ENCODE results near the gene PPP2R3A. TPM values are rescaled to one million over a fixed set of nuclear protein-coding genes. Genes with fewer than 3 reads are reported as not detected.
"Not testable (repeated sequence)": the region's sequence is repeated elsewhere in the genome, so short reads cannot be mapped to it uniquely, and the experiment has no call there.

Gene PPP2R3A
- polyA plus RNA-seq, 1 experiment: 7.4 TPM

- no peak for DNase-seq (ENCODE audit: low read depth)
- Histone ChIP-seq H3K27me3 (ENCODE audit: control insufficient read depth, insufficient read depth, low read length) (no peaks in the 10 kb centered on the region), H3K36me3 (ENCODE audit: control insufficient read depth, insufficient read depth, low read length) (no peaks in the 10 kb centered on the region), H3K4me3 (ENCODE audit: low read depth, low read length) (no peak overlapping the region)
- ChIA-PET POLR2A (no interaction called here), CTCF (interaction anchor here (1.2 kb wide), 1 partner anchor 15 kb away, joined by 3 read pairs; no protein-coding TSS in a partner anchor)
- no peak for TF ChIP-seq CTCF (IDR thresholded peaks at IDR 0.05; ENCODE audit: insufficient read depth, low read depth, low read length)
Observed at GRCh38 chr3:136166507-136166906, 201.0 kb downstream of the PPP2R3A start.

GRCh38 chr3:136168236-136168635 lies 202.7 kb downstream of the PPP2R3A start:
- H3K36me3 ChIP-seq (ENCODE audit: control insufficient read depth, insufficient read depth, low read length); CTCF ChIA-PET; DNase-seq (ENCODE audit: low read depth); POLR2A ChIA-PET; H3K27me3 ChIP-seq (ENCODE audit: control insufficient read depth, insufficient read depth, low read length); H3K4me3 ChIP-seq (ENCODE audit: low read depth, low read length): not testable (repeated sequence)

- Histone ChIP-seq H3K4me3 (ENCODE audit: low read depth, low read length) (no peak overlapping the region), H3K36me3 (ENCODE audit: control insufficient read depth, insufficient read depth, low read length) (no peaks in the 10 kb centered on the region), H3K27me3 (ENCODE audit: control insufficient read depth, insufficient read depth, low read length) (no peaks in the 10 kb centered on the region)
- CTCF ChIA-PET: interaction anchor here (0.9 to 1.2 kb wide), 3 partner anchors 12 to 24 kb away, joined by 3 to 6 read pairs (median 3); no protein-coding TSS in a partner anchor
- no peak for TF ChIP-seq CTCF (IDR thresholded peaks at IDR 0.05; ENCODE audit: insufficient read depth, low read depth, low read length)
- DNase-seq (ENCODE audit: low read depth): no peak
- POLR2A ChIA-PET: no interaction called here
Observed at GRCh38 chr3:136171097-136171542, 205.6 kb downstream of the PPP2R3A start.

- Histone ChIP-seq H3K36me3 (ENCODE audit: control insufficient read depth, insufficient read depth, low read length) (no peaks in the 10 kb centered on the region), H3K27me3 (ENCODE audit: control insufficient read depth, insufficient read depth, low read length) (no peaks in the 10 kb centered on the region), H3K4me3 (ENCODE audit: low read depth, low read length) (no peak overlapping the region)
- ChIA-PET POLR2A (no interaction called here), CTCF (interaction anchor here (0.6 kb wide), 1 partner anchor 66 kb away, joined by 3 read pairs; no protein-coding TSS in a partner anchor)
- TF ChIP-seq CTCF (IDR thresholded peaks at IDR 0.05; ENCODE audit: insufficient read depth, low read depth, low read length): no peak
- no peak for DNase-seq (ENCODE audit: low read depth)
Observed at GRCh38 chr3:136173939-136174490, 208.5 kb downstream of the PPP2R3A start.

- no peak for TF ChIP-seq CTCF (IDR thresholded peaks at IDR 0.05; ENCODE audit: insufficient read depth, low read depth, low read length)
- H3K36me3 ChIP-seq (ENCODE audit: control insufficient read depth, insufficient read depth, low read length): no peaks in the 10 kb centered on the region
- no peak overlapping the region for H3K4me3 ChIP-seq (ENCODE audit: low read depth, low read length)
- no peak for DNase-seq (ENCODE audit: low read depth)
- ChIA-PET CTCF (no interaction called here), POLR2A (no interaction called here)
- H3K27me3 ChIP-seq (ENCODE audit: control insufficient read depth, insufficient read depth, low read length): no peaks in the 10 kb centered on the region
Observed at GRCh38 chr3:136177876-136178275, 212.3 kb downstream of the PPP2R3A start.

GRCh38 chr3:136181741-136182140 lies 216.2 kb downstream of the PPP2R3A start:
- H3K4me3 ChIP-seq (ENCODE audit: low read depth, low read length): no peak overlapping the region
- H3K27me3 ChIP-seq (ENCODE audit: control insufficient read depth, insufficient read depth, low read length): no peaks in the 10 kb centered on the region
- ChIA-PET CTCF (interaction anchor here (1.1 kb wide), 1 partner anchor 25 kb away, joined by 3 read pairs; no protein-coding TSS in a partner anchor), POLR2A (no interaction called here)
- no peaks in the 10 kb centered on the region for H3K36me3 ChIP-seq (ENCODE audit: control insufficient read depth, insufficient read depth, low read length)
- TF ChIP-seq CTCF (IDR thresholded peaks at IDR 0.05; ENCODE audit: insufficient read depth, low read depth, low read length): no peak
- DNase-seq (ENCODE audit: low read depth): no peak

Data from BJ (cell line).